ENCODE results near the gene CHST14.

The CHST14 gene, protein sequence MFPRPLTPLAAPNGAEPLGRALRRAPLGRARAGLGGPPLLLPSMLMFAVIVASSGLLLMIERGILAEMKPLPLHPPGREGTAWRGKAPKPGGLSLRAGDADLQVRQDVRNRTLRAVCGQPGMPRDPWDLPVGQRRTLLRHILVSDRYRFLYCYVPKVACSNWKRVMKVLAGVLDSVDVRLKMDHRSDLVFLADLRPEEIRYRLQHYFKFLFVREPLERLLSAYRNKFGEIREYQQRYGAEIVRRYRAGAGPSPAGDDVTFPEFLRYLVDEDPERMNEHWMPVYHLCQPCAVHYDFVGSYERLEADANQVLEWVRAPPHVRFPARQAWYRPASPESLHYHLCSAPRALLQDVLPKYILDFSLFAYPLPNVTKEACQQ

DNA sequence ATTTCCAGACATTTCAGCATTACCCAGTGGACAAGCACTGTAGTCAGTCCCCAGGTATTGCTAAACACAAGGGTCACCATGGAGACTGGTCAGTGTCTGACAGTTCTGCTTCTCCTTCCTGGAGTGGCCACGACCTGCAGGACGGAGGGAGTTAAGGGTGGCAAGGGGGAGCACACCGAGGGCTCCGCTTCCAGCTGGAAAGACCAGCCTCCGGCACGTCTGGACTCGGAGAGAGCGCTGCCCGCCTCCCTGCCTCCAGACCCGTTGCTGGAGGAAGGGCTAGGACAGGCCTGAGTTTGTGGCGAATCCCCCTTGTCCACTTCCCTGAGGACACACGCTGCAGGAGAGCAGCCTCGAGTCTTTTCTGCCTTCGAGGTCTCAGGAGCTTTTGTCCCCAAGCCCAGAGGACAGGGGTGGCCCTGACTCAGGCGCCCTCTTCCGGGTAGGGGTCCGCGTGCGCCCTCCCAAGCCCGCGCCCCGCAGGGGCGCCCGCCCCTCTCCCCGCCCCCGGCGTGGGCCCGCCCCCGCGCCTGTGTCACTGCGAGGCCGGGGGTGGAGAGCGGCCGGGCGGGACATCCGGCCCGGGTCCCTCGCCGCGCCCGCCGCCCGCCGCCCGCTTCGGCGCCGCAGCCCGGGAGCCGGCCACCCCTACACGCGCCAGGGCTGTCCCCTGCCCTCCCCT, at the start of gene CHST14:
TSS of gene CHST14 (plus strand) at position 562 of the 682 bp plus-strand sequence. CDS start 230 bp downstream, outside the sequence.
- peak; percentile 91 for DNase-seq (ENCODE audit: low spot score)

DNA sequence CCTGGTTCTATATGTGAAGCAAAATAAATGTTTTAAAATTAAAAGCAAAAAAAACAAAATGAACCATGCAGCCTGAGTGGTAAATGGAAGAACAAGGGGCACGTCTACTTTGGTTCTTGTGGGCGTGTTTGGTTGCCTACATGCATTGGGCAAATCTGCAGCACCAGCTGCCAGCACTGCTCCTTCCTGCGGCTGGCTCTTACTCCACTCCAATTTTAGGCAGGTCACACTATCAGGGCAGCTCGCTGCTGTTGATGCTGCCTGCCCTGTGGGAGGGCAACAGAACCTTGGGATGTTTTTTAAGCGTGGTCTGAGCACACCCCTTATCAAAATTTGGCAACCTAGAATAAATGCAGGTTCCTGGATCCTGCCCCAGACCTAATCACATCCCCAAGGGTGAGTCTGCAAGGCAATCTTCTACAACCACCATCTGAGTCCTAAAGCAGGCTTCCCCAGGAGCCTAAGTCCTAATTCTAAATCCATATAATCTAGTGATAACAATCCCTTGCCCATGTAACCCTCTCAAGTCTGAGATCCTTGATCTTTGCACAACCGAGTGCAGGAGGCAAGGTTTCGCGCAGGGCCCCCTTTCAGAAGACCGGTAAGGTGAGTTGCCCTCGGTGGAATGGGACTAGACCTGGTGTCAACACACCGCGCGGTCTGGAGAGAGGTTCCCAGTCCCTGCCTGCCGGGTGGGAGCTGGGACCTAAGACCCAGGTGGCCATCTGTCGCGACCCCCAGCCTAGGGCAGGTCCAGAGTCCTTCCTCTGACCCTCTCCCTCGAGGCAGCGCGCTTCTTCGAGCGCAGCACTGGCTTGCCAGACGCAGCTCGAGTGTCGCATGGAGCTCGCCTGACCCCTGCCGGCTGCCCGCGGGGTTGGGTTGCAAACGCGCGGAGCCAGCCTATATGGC, 49.3 kb upstream of the CHST14 start:
- DNase-seq (ENCODE audit: low spot score): peak; percentile 92

DNA sequence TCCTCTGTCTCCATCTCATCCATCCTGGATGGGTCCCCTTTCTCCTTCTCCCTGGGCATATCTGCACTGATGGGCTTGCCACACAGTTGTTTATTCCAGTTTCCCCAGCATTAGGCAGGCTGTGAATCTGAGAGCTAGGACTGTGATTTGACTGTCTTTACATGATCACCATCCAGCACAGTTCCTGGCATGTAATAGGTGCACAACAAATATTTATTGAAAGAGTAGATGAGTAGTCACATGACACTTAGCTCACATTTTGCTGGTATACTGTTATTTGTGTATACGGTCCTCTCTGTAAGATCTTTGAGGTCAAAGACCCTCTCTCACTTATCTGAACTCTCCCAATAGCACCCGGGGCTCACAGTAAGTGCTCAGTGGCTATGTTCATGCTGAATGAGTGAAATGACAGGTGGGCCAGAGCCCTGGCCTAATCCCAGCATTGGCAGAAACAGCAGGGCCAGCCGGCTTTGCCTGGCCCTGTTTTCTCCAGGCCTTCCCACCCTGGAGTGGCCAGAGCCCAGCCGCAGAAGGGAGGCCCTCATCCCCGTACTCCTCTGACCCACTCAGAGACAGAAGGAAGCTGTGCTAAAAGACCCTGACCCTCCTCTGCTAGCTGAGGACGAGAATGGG, 46.2 kb upstream of the CHST14 start:
- no peak for DNase-seq (ENCODE audit: low spot score)

DNA sequence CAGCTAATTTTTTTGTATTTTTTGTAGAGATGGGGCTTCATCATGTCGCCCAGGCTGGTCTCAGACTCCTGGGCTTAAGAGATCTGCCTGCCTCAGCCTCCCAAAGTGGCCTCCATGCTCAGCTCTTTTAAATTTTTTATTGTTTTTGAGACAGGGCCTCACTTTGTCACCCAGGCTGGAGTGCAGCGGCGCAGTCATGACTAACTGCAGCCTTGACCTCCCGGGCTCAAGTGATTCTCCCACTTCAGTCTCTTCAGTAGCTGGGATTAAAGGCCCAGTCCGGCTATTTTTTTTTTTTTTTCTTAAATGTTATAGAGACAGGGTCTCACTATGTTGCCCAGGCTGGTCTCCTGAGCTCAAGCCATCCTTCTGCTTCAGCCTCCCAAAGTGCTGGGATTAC, 45.1 kb upstream of the CHST14 start:
- DNase-seq (ENCODE audit: low spot score): no peak

DNA sequence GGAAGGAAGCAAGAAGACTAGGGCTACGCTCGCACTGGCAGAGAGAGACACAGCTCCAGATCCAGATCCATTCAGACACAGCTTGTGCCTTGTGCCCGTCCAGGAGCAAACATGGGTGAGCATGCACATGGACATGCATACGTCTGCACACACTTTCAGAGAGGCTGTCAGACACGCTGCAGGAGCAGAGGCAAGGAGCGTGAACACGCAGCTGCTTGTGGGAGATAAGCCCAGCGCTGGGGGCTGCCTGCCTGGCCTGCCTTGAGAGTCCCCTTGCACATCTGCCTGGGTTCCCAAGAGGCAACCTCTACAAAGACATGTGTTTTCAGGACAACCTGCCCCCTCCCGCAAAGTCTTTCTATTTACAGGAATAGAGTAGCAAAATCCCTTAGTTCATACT, 43.6 kb upstream of the CHST14 start:
- DNase-seq (ENCODE audit: low spot score): no peak

DNA sequence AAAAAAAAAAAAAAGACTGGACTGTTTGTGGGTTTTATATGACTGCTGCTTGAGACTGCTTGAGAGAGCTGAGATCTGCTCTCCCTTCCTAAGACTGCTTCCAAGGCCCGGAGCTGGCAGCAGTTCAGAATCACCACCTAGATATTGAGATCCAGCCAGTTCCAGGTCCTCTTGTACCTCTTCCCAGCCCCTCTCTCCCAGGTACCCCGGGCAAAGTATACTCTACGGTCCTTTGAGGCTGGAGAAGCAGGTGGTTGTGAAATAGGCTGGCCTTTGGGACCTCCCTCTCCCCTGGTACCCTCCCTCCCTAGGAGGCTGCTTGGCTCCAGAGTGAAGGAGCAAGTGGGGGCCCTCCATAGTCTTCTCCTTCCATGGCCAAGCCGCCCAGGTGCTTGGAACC, 42.6 kb upstream of the CHST14 start:
- no peak for DNase-seq (ENCODE audit: low spot score)

DNA sequence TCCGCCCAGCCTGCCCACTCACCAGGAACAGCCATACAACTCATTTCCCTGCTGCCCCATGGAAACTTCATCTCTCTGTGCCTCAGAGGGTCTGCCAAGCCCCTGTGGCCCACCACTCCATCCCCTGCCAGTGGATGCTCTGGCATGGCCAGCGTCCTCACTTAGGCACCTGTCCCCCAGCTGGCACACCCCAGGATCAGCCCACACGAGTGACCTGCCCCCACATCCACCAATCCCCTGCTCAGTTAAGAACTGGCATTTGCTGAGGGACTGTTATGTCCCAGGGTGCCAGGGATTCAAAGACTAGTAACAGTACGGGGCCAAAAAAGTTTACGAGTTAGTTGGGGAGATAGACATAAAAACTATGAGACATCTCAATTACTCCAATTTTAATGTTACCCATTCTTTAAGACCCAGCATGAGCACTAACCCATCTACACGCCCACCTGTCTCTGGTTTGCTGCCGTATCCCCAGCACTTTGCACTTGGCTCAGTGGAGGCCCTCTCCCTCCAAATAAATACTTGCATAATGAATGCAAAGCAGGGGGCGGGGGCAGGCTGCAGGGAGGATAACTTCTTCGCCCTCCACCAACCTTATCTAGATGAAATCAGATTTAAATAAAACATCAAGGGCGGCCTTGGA, 41.6 kb upstream of the CHST14 start:
- DNase-seq (ENCODE audit: low spot score): no peak

DNA sequence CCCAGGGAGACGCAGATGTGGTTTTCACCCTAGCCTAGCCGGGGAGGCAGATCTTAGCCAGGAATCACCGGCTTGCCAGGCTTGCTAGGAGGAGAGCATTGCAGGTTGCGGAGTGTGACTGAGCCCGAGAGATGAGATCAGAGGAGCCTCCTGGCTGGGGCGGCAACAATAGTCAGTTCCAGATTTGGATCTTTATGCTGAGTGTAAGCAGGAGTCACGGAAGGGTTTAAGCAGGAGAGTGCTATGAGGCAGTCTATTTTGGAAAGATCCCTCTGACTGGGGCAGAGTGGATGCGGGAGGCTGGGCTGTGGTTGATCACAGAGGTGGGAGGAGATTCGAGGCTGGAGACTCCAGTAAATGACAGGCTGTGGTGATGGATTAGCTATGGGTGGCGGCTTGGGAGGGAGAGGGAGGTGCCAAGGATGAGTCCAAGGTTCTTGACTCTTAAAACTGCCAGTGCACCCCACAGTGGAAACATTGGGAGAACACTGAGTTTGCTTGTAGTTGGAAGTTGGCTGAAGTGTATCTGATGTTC, 40.4 kb upstream of the CHST14 start:
- DNase-seq (ENCODE audit: low spot score): peak; percentile 59

DNA sequence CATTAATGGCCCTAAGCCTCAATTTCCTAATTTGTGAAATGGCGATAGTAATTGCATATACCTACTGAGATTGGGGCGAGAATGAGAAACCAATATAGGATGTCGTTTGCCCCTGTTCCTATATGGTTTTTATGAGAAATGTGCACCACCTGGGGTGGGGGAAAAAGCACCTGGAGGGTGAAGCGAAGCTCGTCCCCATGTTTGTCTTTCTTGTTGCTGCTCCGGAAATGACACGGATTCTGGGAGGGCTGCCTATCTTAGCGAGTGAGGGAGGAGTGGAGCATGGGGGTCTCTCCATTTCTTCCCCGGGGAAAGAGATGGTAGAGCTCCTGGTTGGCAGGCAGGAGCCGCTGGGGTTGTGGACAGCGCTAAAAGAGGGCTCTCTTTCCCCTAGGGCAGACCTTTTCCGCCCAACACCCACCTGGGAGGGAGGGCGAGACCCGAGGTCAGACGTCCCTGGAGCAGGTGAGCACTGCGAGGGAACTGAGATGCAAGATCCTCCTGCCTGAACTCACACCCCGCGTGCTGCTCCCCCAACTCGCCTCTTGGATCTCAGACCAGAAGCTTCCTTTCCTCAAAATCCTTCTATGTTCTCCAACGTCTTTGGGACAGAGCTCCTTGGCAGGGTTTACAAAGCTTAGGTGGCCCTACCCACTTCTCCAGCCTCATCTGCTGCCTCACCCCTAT, 35.6 kb upstream of the CHST14 start:
- DNase-seq (ENCODE audit: low spot score): no peak

DNA sequence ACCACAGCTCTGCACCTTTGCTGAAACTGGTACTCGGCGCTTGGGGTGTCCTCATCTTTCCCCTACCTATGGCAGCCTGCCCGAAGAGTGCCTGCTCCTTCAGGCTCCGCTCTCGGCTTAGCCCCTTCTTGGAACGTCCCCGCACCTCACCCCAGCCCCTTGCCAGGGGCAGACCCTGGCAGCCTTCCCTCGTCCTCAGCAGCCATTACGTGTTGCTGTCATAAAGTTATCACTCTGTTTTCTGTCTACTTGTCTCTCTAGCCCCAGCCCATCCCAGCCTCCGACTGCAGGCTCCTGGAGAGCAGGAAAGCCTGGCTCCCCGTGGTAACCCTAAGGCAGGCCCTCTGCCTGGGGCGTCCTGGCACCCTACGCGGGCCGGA, 35.1 kb upstream of the CHST14 start:
- no peak for DNase-seq (ENCODE audit: low spot score)

DNA sequence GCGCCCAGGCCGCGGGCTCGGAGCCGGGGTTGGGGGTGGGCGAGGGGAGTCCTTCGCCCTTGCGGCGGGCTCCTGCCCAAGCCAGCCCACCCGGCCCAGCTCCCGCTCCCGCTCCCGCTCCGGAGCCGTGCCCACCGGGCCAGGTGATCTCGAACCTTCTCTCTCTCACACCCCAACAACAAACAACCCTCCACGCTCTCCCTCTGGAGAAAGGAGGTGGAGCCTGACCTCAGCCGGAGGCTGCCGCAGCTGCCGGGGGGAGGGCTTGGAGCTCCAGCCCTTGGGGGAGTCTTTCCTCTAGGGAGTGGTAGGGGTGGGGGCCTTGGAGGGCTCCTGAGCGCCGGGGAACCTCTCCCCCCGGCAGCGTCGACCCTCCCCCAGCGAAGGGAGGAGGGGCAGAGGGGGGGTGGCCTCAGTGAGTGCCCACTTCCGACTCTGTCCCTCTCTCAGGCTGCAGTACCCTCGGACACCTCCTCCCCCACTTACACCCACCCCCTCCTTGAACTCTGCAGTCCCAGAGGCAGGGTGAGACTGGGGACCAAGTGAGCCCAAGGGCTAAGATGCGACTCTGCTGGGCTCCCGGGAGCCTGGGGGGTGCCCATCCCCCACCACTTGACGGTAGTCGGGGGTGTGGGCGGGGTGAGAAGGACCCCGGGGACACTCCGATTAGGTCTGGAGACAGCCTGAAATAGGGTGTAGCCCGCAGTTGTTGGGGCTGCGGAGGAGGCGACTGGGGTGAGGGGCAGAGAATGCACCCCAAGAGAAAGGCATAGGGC, 34.5 kb upstream of the CHST14 start:
- no peak for DNase-seq (ENCODE audit: low spot score)

DNA sequence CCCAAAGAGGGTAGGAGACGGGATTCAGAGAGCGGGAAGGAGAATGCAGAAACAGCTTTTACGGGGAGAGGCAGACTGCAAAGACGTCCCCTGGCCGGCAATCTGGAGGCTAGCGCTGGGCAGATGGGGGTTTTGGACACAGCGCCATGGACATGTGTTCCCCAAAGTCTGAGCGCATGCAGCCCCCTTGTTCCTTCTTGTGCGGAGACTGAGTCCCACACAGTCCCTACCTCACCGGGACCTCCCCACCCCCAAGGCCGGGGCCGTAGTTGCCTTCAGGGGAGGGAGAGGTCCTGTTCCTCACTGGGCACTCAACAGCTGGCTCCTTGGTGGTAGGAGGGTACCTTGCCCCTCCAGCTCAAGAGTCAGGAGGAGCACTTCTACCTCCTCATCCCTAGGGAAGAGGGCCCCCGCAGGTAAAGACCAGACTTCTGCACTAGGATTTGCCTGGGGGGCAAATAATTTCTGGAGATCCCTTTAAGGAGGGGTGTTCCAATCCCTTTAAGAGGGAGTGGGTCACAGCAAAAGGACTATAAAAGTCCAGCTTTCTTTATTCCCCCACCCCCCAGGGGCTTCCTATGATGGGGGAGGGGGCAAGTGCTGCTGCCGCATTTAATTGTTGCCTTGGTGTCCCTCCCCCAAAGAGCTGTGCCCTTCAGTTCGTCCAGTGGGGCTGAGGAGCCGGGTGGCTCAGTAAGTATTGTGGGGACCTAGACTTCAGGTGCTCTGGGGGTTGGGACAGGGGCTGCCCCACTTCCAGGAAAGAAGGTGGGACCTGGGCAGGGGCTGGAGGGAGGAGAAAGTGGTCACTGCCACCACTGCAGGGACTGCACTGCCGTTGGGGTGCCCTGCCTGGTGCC, 33.7 kb upstream of the CHST14 start:
- no peak for DNase-seq (ENCODE audit: low spot score)

DNA sequence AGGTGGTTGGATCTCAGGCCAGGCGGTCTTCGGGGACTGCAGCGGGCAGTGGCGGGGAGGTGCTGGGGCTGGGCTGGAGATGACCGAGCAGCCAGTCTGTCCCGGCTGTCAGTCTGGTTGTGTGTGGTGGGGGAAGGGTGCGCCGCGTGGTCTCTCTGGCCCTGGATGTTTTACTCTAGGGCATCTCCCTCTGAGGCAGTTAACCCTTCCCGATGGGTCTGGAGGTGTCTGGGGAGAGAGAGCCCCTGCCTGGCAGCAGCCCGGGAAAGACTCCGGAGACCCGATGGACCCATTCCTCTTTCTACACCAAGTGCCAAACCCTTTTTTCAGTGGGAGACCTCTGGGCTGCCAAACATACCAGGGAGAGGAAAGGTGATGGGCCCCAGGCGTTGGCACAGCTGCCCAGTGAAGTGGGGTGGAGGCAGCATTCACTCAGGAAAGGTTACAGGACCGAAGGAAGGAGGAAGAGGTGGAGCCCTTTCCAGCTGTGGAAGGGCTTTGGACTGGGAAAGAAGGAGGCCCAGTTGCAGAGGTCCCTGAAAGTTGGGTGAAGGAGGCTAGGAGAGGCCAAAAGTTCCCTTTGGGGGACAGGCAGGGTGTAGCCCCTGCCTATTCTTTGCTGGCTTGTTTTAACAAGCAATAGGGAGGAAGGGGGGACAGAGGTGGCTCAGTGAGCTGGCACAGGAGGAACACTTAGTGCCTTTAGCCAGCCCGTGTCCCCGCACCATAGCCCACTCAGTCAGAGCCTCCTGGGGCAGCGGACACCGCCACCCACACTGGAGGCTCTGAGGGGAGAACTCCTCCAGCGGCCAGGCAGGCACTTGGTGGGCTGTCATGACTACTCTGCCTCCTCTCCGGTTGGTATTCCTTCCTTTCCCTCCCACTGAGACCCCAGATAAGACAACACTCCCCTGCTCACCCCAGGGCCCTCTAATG, 32.8 kb upstream of the CHST14 start:
- DNase-seq (ENCODE audit: low spot score): no peak

DNA sequence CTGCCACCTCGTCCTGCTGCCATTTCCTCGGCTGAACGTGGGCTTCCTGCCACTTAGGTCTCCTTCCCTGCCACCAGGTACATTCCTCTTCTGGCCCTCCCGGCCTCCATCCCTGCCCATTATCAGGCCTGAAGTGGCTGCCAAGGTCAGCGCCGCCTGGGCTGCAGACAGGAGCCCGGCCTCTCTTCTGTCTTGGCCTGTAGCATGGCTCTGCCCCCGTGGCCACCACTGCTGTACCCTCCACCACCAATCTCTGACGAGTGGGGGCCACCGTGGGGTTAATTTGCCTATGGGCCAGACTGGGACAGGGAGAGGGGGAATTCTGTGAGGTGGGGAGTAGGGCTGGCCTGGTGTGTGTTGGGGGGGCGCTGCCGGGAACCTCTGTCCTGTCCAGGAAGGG, 32.1 kb upstream of the CHST14 start:
- DNase-seq (ENCODE audit: low spot score): no peak

DNA sequence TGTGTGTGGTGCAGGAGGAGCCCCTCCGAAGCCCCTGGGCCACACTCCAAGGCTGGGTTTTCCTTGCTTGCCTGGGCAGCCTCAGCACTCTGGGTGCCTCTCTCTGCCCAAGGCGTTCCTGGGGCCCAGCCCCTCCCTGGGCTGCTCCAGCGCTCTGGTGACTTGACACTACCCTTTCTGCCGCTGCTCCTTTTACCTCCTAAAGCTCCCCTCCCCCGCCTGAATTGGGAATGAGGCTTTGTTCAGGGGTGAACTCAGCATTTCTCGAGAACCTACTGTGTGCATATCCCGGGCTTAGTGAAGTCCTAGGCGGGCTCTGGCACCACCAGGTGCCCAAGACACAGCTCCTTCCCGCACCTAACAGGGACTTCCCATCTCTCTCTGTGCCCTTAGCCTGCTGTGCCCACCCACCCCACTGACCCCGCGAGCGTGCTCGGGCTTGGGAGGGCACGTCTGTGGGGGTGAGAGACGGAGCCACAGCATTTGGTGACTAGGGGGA, 31.3 kb upstream of the CHST14 start:
- no peak for DNase-seq (ENCODE audit: low spot score)

DNA sequence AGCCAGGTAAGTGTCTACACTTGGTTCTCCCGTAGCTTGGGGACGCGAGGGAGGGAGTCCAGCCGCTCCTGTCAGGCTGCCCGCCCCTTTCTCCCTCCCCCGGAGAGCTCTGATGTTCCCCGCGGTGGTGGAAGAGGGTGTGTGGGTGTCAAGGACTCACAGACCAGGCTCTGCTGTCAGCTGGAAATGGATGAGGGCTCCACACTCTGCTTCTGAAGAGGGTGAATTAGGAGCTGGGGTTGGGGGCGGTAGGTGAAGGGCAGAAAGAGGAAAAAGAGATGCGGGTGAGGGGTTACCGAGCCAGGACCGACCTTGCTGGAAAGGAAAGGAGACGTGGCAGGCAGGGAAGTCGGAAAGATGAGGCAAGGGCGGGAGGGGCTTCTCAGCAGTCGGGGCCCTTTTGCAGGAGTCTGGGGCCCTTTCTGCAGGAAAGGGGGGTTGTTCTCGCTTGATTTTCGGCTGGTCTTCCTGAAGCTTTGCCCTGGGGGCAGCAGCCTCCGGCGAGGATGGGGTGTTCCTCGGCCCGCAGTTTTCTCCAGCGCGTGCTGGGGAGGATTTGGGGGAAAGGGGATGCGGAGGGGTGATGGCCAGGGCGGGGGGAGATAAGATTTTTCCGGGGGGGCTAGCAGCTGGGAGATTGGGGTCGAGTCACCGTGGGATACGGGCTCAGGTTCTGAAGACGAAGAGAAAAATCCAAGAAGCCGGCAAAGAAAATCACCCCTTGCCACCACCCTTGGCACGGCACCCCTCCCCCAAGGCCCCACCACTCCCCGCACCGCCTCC, 30.6 kb upstream of the CHST14 start:
- DNase-seq (ENCODE audit: low spot score): no peak

Measured in D341Med (cell line).